MM.1S (cell line): ENCODE data around the gene SLC35E2B.

Experiments used
- CTCF ChIP-seq: fragments of 300-600 bp; sonication (generic); IDR thresholded peaks from 2 replicates; pipeline ENCODE4 v1.5.1; 2016; ENCODE audit warnings: antibody characterized with exemption, low read length, mixed read lengths
- EZH2phosphoT487 ChIP-seq: fragments of 300-600 bp; sonication (generic); IDR thresholded peaks from 2 replicates; pipeline ENCODE4 v1.6.1; 2018; ENCODE audit warnings: antibody characterized with exemption, low read length

- TF ChIP-seq CTCF (no peak), EZH2phosphoT487 (no peak)
Observed at GRCh38 chr1:1614954-1615255, 77.7 kb downstream of the SLC35E2B start.
